IMR-90 (cell line): ENCODE data around the gene TPD52L2.

Experiments used
- BHLHE40 ChIP-seq: fragments of 150-350 bp; IDR thresholded peaks from 2 replicates; pipeline ENCODE4 v1.6.1; 2016; ENCODE audit warnings: mild to moderate bottlenecking, low read depth, low read length
- CEBPB ChIP-seq: IDR thresholded peaks from 2 replicates; pipeline ENCODE4 v1.6.1; 2012; ENCODE audit warnings: low read depth, low read length, improper control_type of control experiment
- CHD1 ChIP-seq: IDR thresholded peaks from 2 replicates; pipeline ENCODE4 v1.6.1; 2012; ENCODE audit warnings: low read depth, low read length, improper control_type of control experiment
- CTCF ChIP-seq: conservative IDR thresholded peaks from 2 replicates; pipeline ENCODE4 v1.5.1; 2012; ENCODE audit warnings: mild to moderate bottlenecking, low read depth, low read length, improper control_type of control experiment
- ELK1 ChIP-seq: fragments of 150-350 bp; IDR thresholded peaks from 2 replicates; pipeline ENCODE4 v1.6.1; 2016; ENCODE audit warnings: low read depth, mild to moderate bottlenecking, low read length, moderate library complexity, borderline replicate concordance
- MAFK ChIP-seq: IDR thresholded peaks from 2 replicates; pipeline ENCODE4 v1.6.1; 2012; ENCODE audit warnings: low read depth, low read length, improper control_type of control experiment
- MAZ ChIP-seq: IDR thresholded peaks from 2 replicates; pipeline ENCODE4 v1.6.1; 2012; ENCODE audit warnings: low read depth, mild to moderate bottlenecking, low read length, improper control_type of control experiment, moderate library complexity, borderline replicate concordance
- NFE2L2 ChIP-seq: fragments of 150-350 bp; IDR thresholded peaks from 2 replicates; pipeline ENCODE4 v1.6.1; 2016; ENCODE audit warnings: low read depth, mild to moderate bottlenecking, low read length
- POLR2A ChIP-seq: IDR thresholded peaks from 2 replicates; pipeline ENCODE4 v1.6.1; 2012; ENCODE audit warnings: mild to moderate bottlenecking, low read depth, low read length
- RAD21 ChIP-seq: IDR thresholded peaks from 2 replicates; pipeline ENCODE4 v1.6.1; 2012; ENCODE audit warnings: low read length, improper control_type of control experiment
- RFX5 ChIP-seq: IDR thresholded peaks from 2 replicates; pipeline ENCODE4 v1.8.0; 2012; ENCODE audit warnings: low read depth, mild to moderate bottlenecking, low read length, moderate library complexity
- USF2 ChIP-seq: fragments of 150-350 bp; IDR thresholded peaks from 2 replicates; pipeline ENCODE4 v1.6.1; 2017; ENCODE audit warnings: mild to moderate bottlenecking, antibody characterized with exemption, low read length, low read depth

GRCh38 chr20:63896264-63897105, 31.4 kb downstream of the TPD52L2 start:
- TF ChIP-seq POLR2A (no peak), CTCF (no peak), NFE2L2 (no peak), CHD1 (no peak), MAZ (no peak), BHLHE40 (peak; percentile 88), RAD21 (no peak), CEBPB (no peak), RFX5 (no peak), USF2 (no peak), MAFK (no peak), ELK1 (no peak)
